NCI-H2171 treated with DMSO at 0.1 percent for 48 hours (cell line): ENCODE measurements around the gene PIP5KL1.

Experiments used
- DNase-seq: peaks from one replicate; lab custom pipeline; 2025; lab: John Stamatoyannopoulos, UW

Gene PIP5KL1

GRCh38 chr9:127915801-127916719, 14.5 kb downstream of the PIP5KL1 start:
- peak; percentile 55 for DNase-seq

GRCh38 chr9:127915325-127915752, 15.2 kb downstream of the PIP5KL1 start:
- DNase-seq, result no peak

GRCh38 chr9:127913682-127914081, 16.9 kb downstream of the PIP5KL1 start:
- no peak for DNase-seq

GRCh38 chr9:127912882-127913281, 17.7 kb downstream of the PIP5KL1 start:
- DNase-seq, result no peak

GRCh38 chr9:127912296-127912695, 18.3 kb downstream of the PIP5KL1 start:
- DNase-seq, result no peak

GRCh38 chr9:127910613-127911205, 19.9 kb downstream of the PIP5KL1 start:
- DNase-seq, result peak; percentile 96

GRCh38 chr9:127909839-127910273, 20.7 kb downstream of the PIP5KL1 start:
- DNase-seq, result no peak

GRCh38 chr9:127908660-127908926, 22.0 kb downstream of the PIP5KL1 start:
- DNase-seq, result no peak

- no peak for DNase-seq
Measured at GRCh38 chr9:127907867-127908659, 22.5 kb downstream of the PIP5KL1 start.

GRCh38 chr9:127905788-127906191, 24.8 kb downstream of the PIP5KL1 start:
- no peak for DNase-seq

- DNase-seq, result no peak
Measured at GRCh38 chr9:127905004-127905728, 25.4 kb downstream of the PIP5KL1 start.

- no peak for DNase-seq
Measured at GRCh38 chr9:127904561-127905003, 26.0 kb downstream of the PIP5KL1 start.

- DNase-seq, result no peak
Measured at GRCh38 chr9:127903557-127904475, 26.8 kb downstream of the PIP5KL1 start.

- peak; percentile 73 for DNase-seq
Measured at GRCh38 chr9:127899128-127899943, 31.2 kb downstream of the PIP5KL1 start, which contains the start of gene ST6GALNAC6. Gene ST6GALNAC6, minus strand, starts transcription at chr9:127899603. Its CDS starts 1,622 bp downstream, at chr9:127897981.

GRCh38 chr9:127898433-127899127, 32.0 kb downstream of the PIP5KL1 start:
- peak; percentile 30 for DNase-seq

GRCh38 chr9:127897193-127897692, 33.3 kb downstream of the PIP5KL1 start:
- DNase-seq, result peak; percentile 66

GRCh38 chr9:127896395-127897192, 34.0 kb downstream of the PIP5KL1 start:
- no peak for DNase-seq

GRCh38 chr9:127895811-127896210, 34.8 kb downstream of the PIP5KL1 start:
- DNase-seq, result no peak
